Psoas muscle (tissue), 8 donors: ENCODE data around the gene MYCN. TPM values are rescaled to one million over a fixed set of nuclear protein-coding genes. Genes with fewer than 3 reads are reported as not detected.

Source experiments
- ATAC-seq, 4 donors: fragments of 200-7000 bp; cut with Tn5 transposase; one replicate each; pipeline ENCODE4 v1.9.1; 2020; ENCODE audit warnings: moderate library complexity in 3 of 4, mild to moderate bottlenecking in 2 of 4
- DNase-seq, 2 donors: peaks; one replicate each; pipeline ENCODE4 v3.0.0-alpha.2; 2020
- H3K27ac ChIP-seq: fragments of 200-600 bp; one replicate; pipeline ENCODE4 v1.8.0; 2022
- H3K27me3 ChIP-seq, 3 donors: fragments of 200-600 bp in 1 of 3; one replicate each; pipeline versions ENCODE4 v1.6.1 to v1.8.0; 2013 to 2022; ENCODE audit warnings: low read length in 2 of 3, mild to moderate bottlenecking in 2 of 3, moderate library complexity in 1 of 3; ENCODE audit not compliant: insufficient read depth in 3 of 3
- H3K36me3 ChIP-seq, 2 donors: fragments of 200-600 bp in 1 of 2; one replicate each; pipeline versions ENCODE4 v1.6.1 to v1.8.0; 2013 to 2022; ENCODE audit warnings: low read depth in 1 of 2, mild to moderate bottlenecking in 1 of 2, moderate library complexity in 1 of 2; ENCODE audit not compliant: insufficient read depth in 1 of 2
- H3K4me1 ChIP-seq: fragments of 200-600 bp; one replicate; pipeline ENCODE4 v1.8.0; 2022
- H3K4me3 ChIP-seq: fragments of 200-600 bp; one replicate; pipeline ENCODE4 v1.8.0; 2022; ENCODE audit warnings: mild to moderate bottlenecking
- H3K9me3 ChIP-seq: fragments of 200-600 bp; one replicate; pipeline ENCODE4 v1.8.0; 2022
- CTCF ChIP-seq: fragments of 200-600 bp; IDR thresholded peaks from one replicate; pipeline ENCODE4 v1.8.0; 2022; ENCODE audit warnings: antibody characterized with exemption
- whole genome bisulfite sequencing, 3 donors: extraction: QIAGEN DNeasy Blood & Tissue Kit; methylation state at CpG; one replicate each; pipeline versions ENCODE4 v1.1.6 to v1.1.7; 2013; 5-methylcytosine and 5-hydroxymethylcytosine counted together
- intact Hi-C, 2 donors: fragments of 100-400 bp; cut with DNase I; formaldehyde crosslinking; loops; one replicate each; pipeline versions ENCODE4 v1.11.0 to v1.14.2; 2022
- polyA plus RNA-seq, 3 donors: library from polyadenylated mRNA; stranded (reverse); fragments of 200-250 nt; gene quantifications; one replicate each; pipeline ENCODE4 v1.2.3, GENCODE V29; 2013
- total RNA-seq, 4 donors: library from RNA; stranded (reverse); fragmentation: NEBNext Ultra II Directional in 2 of 4; extraction: Animal tissue kit (Norgen Biotek cat#: 25700) in 2 of 4; gene quantifications; one replicate each; pipeline versions ENCODE4 v1.2.1 to v1.2.4, GENCODE V29; 2021 to 2023
- donor health status: healthy with polysubstance abuse.
- donor health status: DM: no; HTN: no; CAD: no; lungs with moderate emphysema.
- donor health status: Bipolar disorder and iron deficiency.
- donor health status: healthy.
- donor health status: DM: yes; HTN: yes; CAD: no.
- donor health status: DM: no; HTN: no; CAD: no.
- donor health status: DM: no; HTN: no; CAD: no.
- donor health status: DM: yes; HTN: yes; CAD: no.

MYCN gene
- total and polyA plus RNA-seq, 7 donors = 0.10 to 0.36 (median 0.25) TPM

DNA sequence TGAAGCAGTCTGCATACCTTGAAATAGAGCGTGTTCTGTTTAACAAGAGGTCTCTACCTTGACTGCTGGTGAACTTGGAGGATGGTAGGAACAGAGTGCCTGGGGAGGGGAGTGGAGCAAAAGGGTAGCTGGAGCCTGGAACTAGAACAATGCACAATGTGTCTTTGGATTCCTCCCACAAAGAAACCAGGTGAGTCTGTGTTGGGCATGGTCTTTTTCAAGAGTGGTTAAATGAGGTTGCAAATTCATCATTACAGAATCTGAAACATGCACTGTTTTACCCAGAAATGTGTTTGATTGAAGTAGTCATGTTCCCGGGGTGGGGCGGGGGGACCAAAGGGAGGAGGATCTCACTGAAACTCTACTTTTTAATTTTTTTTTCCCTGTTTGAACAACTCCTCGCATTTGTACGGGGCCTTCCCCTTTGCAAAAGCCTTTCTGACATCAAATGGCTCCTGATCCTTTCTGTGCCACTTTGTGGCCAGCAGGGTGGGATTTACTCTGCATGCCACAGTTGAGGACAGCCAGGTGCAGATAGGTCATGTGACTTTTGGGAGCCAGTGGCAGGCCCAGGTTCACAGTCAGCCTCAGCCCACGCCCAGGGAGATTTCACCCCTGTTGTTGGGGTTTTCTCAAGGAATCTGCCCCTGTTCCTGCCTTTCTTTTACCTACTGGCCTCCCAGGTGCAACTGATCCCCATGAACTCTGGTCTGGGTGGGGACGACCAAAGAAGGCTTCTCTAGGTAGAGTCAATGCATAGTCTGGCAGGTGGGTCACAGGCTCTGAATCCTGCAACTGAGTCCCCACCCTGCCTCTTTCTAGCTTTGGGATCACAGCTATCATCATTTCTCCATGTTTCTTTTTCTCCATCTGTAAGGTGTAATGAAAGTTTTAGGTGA lies 28.2 kb downstream of the MYCN start:
- no peaks in the 10 kb centered on the region for H3K36me3 ChIP-seq
- H3K27ac ChIP-seq = no peak overlapping the region
- intact Hi-C loops = no loop called here
- DNase-seq (no peak), ATAC-seq (no peak)
- H3K4me1 ChIP-seq = no peaks in the 10 kb centered on the region
- H3K9me3 ChIP-seq = no peaks in the 10 kb centered on the region
- no peak overlapping the region for H3K4me3 ChIP-seq
- no peak for TF ChIP-seq CTCF
- H3K27me3 ChIP-seq = no peaks in the 10 kb centered on the region
- 91 to 97% (median 93%) methylated on average over 7 of the region's 7 CpGs for WGBS, 3 donors

DNA sequence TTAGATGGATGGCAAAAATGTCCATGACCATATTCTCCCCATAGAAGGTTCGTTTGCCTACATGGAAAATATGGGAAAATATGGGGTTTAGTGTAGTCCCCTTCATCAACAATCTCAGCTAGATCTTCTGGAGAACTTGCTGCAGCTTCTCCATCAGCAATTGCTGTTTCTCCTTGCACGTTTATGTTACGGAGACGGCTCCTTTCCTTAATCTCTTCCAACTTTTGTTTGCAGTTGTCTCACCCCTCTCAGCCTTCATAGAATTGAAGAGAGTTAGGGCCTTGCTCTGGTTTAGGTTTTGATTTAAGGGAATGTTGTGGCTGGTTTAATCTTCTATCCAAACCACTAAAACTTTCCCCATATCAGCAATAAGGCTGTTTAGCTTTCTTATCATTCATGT lies 28.9 kb downstream of the MYCN start:
- DNase-seq (no peak), ATAC-seq (no peak)
- Histone ChIP-seq H3K4me3 (no peak overlapping the region), H3K9me3 (no peaks in the 10 kb centered on the region), H3K4me1 (no peaks in the 10 kb centered on the region), H3K36me3 (no peaks in the 10 kb centered on the region), H3K27me3 (no peaks in the 10 kb centered on the region), H3K27ac (no peak overlapping the region)
- TF ChIP-seq CTCF = no peak
- WGBS, 3 donors = 88 to 91% (median 89%) methylated on average over 4 of the region's 4 CpGs
- intact Hi-C loops = no loop called here

DNA sequence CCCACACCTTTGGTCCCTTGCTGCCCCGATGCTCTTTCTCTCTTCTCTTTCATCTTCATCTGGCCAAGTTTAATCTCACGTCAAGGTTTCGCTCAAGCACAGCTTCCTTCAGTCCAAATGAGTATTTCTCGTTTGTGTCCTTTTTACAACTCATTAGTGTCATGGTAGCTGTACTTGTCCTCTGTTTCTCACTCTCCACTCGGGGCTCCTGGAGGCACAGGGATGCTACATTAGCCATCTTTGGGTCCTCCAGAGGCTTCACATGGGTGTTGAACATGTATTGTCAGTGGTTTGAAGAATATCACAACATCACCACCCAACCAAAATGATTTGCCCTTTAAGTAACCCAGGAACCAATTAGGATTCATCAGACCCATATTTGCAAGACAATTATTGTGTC lies 30.4 kb downstream of the MYCN start:
- intact Hi-C loops = no loop called here
- Histone ChIP-seq H3K4me1 (no peaks in the 10 kb centered on the region), H3K27me3 (no peaks in the 10 kb centered on the region), H3K36me3 (no peaks in the 10 kb centered on the region), H3K27ac (no peak overlapping the region), H3K4me3 (no peak overlapping the region), H3K9me3 (no peaks in the 10 kb centered on the region)
- 85 to 86% (median 86%) methylated on average over 5 of the region's 5 CpGs for WGBS, 3 donors
- no peak for DNase-seq
- TF ChIP-seq CTCF = no peak
- no peak for ATAC-seq

GRCh38 chr2:15971351-15971750 lies 31.0 kb downstream of the MYCN start:
- no peak for DNase-seq
- Histone ChIP-seq H3K27me3 (no peaks in the 10 kb centered on the region), H3K4me3 (no peak overlapping the region), H3K4me1 (no peaks in the 10 kb centered on the region), H3K9me3 (no peaks in the 10 kb centered on the region), H3K27ac (no peak overlapping the region), H3K36me3 (no peaks in the 10 kb centered on the region)
- WGBS, 3 donors = 48 to 53% (median 52%) methylated on average over 7 of the region's 7 CpGs
- intact Hi-C loops = no loop called here
- no peak for ATAC-seq
- no peak for TF ChIP-seq CTCF
